ENCODE results near the gene SLC22A12. TPM values are rescaled to one million over a fixed set of nuclear protein-coding genes. Genes with fewer than 3 reads are reported as not detected.

Gene SLC22A12
- total and polyA plus RNA-seq, 2 of the 8 experiments (the other 6 are each of a cell fraction or from before 2014, with no cell fraction given): not detected

GRCh38 chr11:64631675-64632074 lies 40.7 kb downstream of the SLC22A12 start (continued):
- TF ChIP-seq TAF7 (optimal IDR thresholded peaks at IDR 0.05; ENCODE audit: borderline replicate concordance, low read depth, low read length) (no peak), SIN3A (conservative IDR thresholded peaks at IDR 0.05 in 1 of 2, IDR thresholded peaks at IDR 0.05 in 1 of 2; ENCODE audit: low read depth in 1 of 2, low read length in 2 of 2) (no peak), KDM5A (IDR thresholded peaks at IDR 0.05; ENCODE audit: low read length) (no peak), RBBP5 (IDR thresholded peaks at IDR 0.05; ENCODE audit: borderline replicate concordance, low read depth, low read length) (no peak)

All from H1 (cell line).